ENCODE results near the gene FILIP1L.

FILIP1L gene

GRCh38 chr3:99970198-99970597 is 144.1 kb downstream of the FILIP1L start:
- CTCF ChIA-PET = no interaction called here
- DNase-seq = no peak
- Histone ChIP-seq H3K4me3 (ENCODE audit: control insufficient read depth in 1 of 7, extremely low read depth in 1 of 7, insufficient read depth in 4 of 7, low read depth in 2 of 7, low read length in 6 of 7) (no peak overlapping the region), H3K4me1 (ENCODE audit: control extremely low read depth in 1 of 4, control insufficient read depth in 4 of 4, insufficient read depth in 4 of 4, low read length in 3 of 4) (no peaks in the 10 kb centered on the region), H3K9me3 (ENCODE audit: control extremely low read depth in 1 of 5, control insufficient read depth in 4 of 5, insufficient read depth in 2 of 5, low read depth in 1 of 5, low read length in 4 of 5) (no peaks in the 10 kb centered on the region), H3K27me3 (replicated peaks in 2 of 5; ENCODE audit: control insufficient read depth in 4 of 5, insufficient read depth in 5 of 5, low read length in 4 of 5) (no peaks in the 10 kb centered on the region), H3K36me3 (ENCODE audit: control insufficient read depth in 4 of 4, insufficient read depth in 4 of 4, low read length in 3 of 4) (no peaks in the 10 kb centered on the region), H3K27ac (ENCODE audit: insufficient read depth in 1 of 2, low read depth in 1 of 2, low read length in 2 of 2, poor library complexity in 1 of 2, severe bottlenecking in 2 of 2) (no peak overlapping the region)
- WGBS (ENCODE audit: insufficient coverage) = no CpG with 5 or more reads among the region's 1 CpG
- POLR2A ChIA-PET = no interaction called here

- CTCF ChIA-PET = no interaction called here
- no peaks in the 10 kb centered on the region for H3K36me3 ChIP-seq (ENCODE audit: control insufficient read depth in 4 of 4, insufficient read depth in 4 of 4, low read length in 3 of 4)
- no peak overlapping the region for H3K4me3 ChIP-seq (ENCODE audit: control insufficient read depth in 1 of 7, extremely low read depth in 1 of 7, insufficient read depth in 4 of 7, low read depth in 2 of 7, low read length in 6 of 7)
- no peak for DNase-seq
- 94% methylated on average over 3 of the region's 3 CpGs for WGBS (ENCODE audit: insufficient coverage)
- POLR2A ChIA-PET = no interaction called here
- H3K4me1 ChIP-seq (ENCODE audit: control extremely low read depth in 1 of 4, control insufficient read depth in 4 of 4, insufficient read depth in 4 of 4, low read length in 3 of 4) = no peaks in the 10 kb centered on the region
- no peaks in the 10 kb centered on the region for H3K9me3 ChIP-seq (ENCODE audit: control extremely low read depth in 1 of 5, control insufficient read depth in 4 of 5, insufficient read depth in 2 of 5, low read depth in 1 of 5, low read length in 4 of 5)
- H3K27me3 ChIP-seq (replicated peaks in 2 of 5; ENCODE audit: control insufficient read depth in 4 of 5, insufficient read depth in 5 of 5, low read length in 4 of 5) = no peaks in the 10 kb centered on the region
- no peak overlapping the region for H3K27ac ChIP-seq (ENCODE audit: insufficient read depth in 1 of 2, low read depth in 1 of 2, low read length in 2 of 2, poor library complexity in 1 of 2, severe bottlenecking in 2 of 2)
These were observed 145.2 kb downstream of the FILIP1L start for GRCh38 chr3:99969136-99969535.

- ChIA-PET CTCF (interaction anchor here (1.2 kb wide), 1 partner anchor 11 kb away, joined by 3 read pairs; no protein-coding TSS in a partner anchor), POLR2A (no interaction called here)
- no peaks in the 10 kb centered on the region for H3K9me3 ChIP-seq (ENCODE audit: control extremely low read depth in 1 of 5, control insufficient read depth in 4 of 5, insufficient read depth in 2 of 5, low read depth in 1 of 5, low read length in 4 of 5)
- no peaks in the 10 kb centered on the region for H3K4me1 ChIP-seq (ENCODE audit: control extremely low read depth in 1 of 4, control insufficient read depth in 4 of 4, insufficient read depth in 4 of 4, low read length in 3 of 4)
- WGBS (ENCODE audit: insufficient coverage) = 100% methylated on average over 2 of the region's 2 CpGs
- H3K4me3 ChIP-seq (ENCODE audit: control insufficient read depth in 1 of 7, extremely low read depth in 1 of 7, insufficient read depth in 4 of 7, low read depth in 2 of 7, low read length in 6 of 7) = no peak overlapping the region
- H3K36me3 ChIP-seq (ENCODE audit: control insufficient read depth in 4 of 4, insufficient read depth in 4 of 4, low read length in 3 of 4) = no peaks in the 10 kb centered on the region
- no peaks in the 10 kb centered on the region for H3K27me3 ChIP-seq (replicated peaks in 2 of 5; ENCODE audit: control insufficient read depth in 4 of 5, insufficient read depth in 5 of 5, low read length in 4 of 5)
- no peak overlapping the region for H3K27ac ChIP-seq (ENCODE audit: insufficient read depth in 1 of 2, low read depth in 1 of 2, low read length in 2 of 2, poor library complexity in 1 of 2, severe bottlenecking in 2 of 2)
- no peak for DNase-seq
These were observed 146.5 kb downstream of the FILIP1L start for GRCh38 chr3:99967796-99968195.

GRCh38 chr3:99966662-99967416 is 147.5 kb downstream of the FILIP1L start:
- Histone ChIP-seq H3K4me1 (ENCODE audit: control extremely low read depth in 1 of 4, control insufficient read depth in 4 of 4, insufficient read depth in 4 of 4, low read length in 3 of 4) (peaks cover 0 to 2% (median 0%) of the 10 kb centered on the region in 4 experiments), H3K36me3 (ENCODE audit: control insufficient read depth in 4 of 4, insufficient read depth in 4 of 4, low read length in 3 of 4) (no peaks in the 10 kb centered on the region), H3K27ac (ENCODE audit: insufficient read depth in 1 of 2, low read depth in 1 of 2, low read length in 2 of 2, poor library complexity in 1 of 2, severe bottlenecking in 2 of 2) (no peak overlapping the region), H3K4me3 (ENCODE audit: control insufficient read depth in 1 of 7, extremely low read depth in 1 of 7, insufficient read depth in 4 of 7, low read depth in 2 of 7, low read length in 6 of 7) (no peak overlapping the region), H3K9me3 (ENCODE audit: control extremely low read depth in 1 of 5, control insufficient read depth in 4 of 5, insufficient read depth in 2 of 5, low read depth in 1 of 5, low read length in 4 of 5) (no peaks in the 10 kb centered on the region), H3K27me3 (replicated peaks in 2 of 5; ENCODE audit: control insufficient read depth in 4 of 5, insufficient read depth in 5 of 5, low read length in 4 of 5) (no peaks in the 10 kb centered on the region)
- ChIA-PET POLR2A (no interaction called here), CTCF (interaction anchor here (1.2 kb wide), 1 partner anchor 10 kb away, joined by 3 read pairs; no protein-coding TSS in a partner anchor)
- DNase-seq = no peak
- WGBS (ENCODE audit: insufficient coverage) = 96% methylated on average over 7 of the region's 7 CpGs

- Histone ChIP-seq H3K27ac (ENCODE audit: insufficient read depth in 1 of 2, low read depth in 1 of 2, low read length in 2 of 2, poor library complexity in 1 of 2, severe bottlenecking in 2 of 2) (no peak overlapping the region), H3K27me3 (replicated peaks in 2 of 5; ENCODE audit: control insufficient read depth in 4 of 5, insufficient read depth in 5 of 5, low read length in 4 of 5) (no peaks in the 10 kb centered on the region), H3K9me3 (ENCODE audit: control extremely low read depth in 1 of 5, control insufficient read depth in 4 of 5, insufficient read depth in 2 of 5, low read depth in 1 of 5, low read length in 4 of 5) (no peaks in the 10 kb centered on the region), H3K4me1 (ENCODE audit: control extremely low read depth in 1 of 4, control insufficient read depth in 4 of 4, insufficient read depth in 4 of 4, low read length in 3 of 4) (peaks cover 0 to 3% (median 0%) of the 10 kb centered on the region in 4 experiments), H3K36me3 (ENCODE audit: control insufficient read depth in 4 of 4, insufficient read depth in 4 of 4, low read length in 3 of 4) (no peaks in the 10 kb centered on the region), H3K4me3 (ENCODE audit: control insufficient read depth in 1 of 7, extremely low read depth in 1 of 7, insufficient read depth in 4 of 7, low read depth in 2 of 7, low read length in 6 of 7) (no peak overlapping the region)
- WGBS (ENCODE audit: insufficient coverage) = 100% methylated on average over 3 of the region's 3 CpGs
- POLR2A ChIA-PET = no interaction called here
- CTCF ChIA-PET = no interaction called here
- no peak for DNase-seq
These were observed 148.5 kb downstream of the FILIP1L start for GRCh38 chr3:99965681-99966408.

GRCh38 chr3:99965077-99965476 is 149.2 kb downstream of the FILIP1L start:
- Histone ChIP-seq H3K4me1 (ENCODE audit: control extremely low read depth in 1 of 4, control insufficient read depth in 4 of 4, insufficient read depth in 4 of 4, low read length in 3 of 4) (peaks cover 0 to 3% (median 0%) of the 10 kb centered on the region in 4 experiments), H3K27ac (ENCODE audit: insufficient read depth in 1 of 2, low read depth in 1 of 2, low read length in 2 of 2, poor library complexity in 1 of 2, severe bottlenecking in 2 of 2) (no peak overlapping the region), H3K36me3 (ENCODE audit: control insufficient read depth in 4 of 4, insufficient read depth in 4 of 4, low read length in 3 of 4) (no peaks in the 10 kb centered on the region), H3K4me3 (ENCODE audit: control insufficient read depth in 1 of 7, extremely low read depth in 1 of 7, insufficient read depth in 4 of 7, low read depth in 2 of 7, low read length in 6 of 7) (no peak overlapping the region), H3K9me3 (ENCODE audit: control extremely low read depth in 1 of 5, control insufficient read depth in 4 of 5, insufficient read depth in 2 of 5, low read depth in 1 of 5, low read length in 4 of 5) (no peaks in the 10 kb centered on the region), H3K27me3 (replicated peaks in 2 of 5; ENCODE audit: control insufficient read depth in 4 of 5, insufficient read depth in 5 of 5, low read length in 4 of 5) (no peaks in the 10 kb centered on the region)
- ChIA-PET POLR2A (no interaction called here), CTCF (no interaction called here)
- no CpG with 5 or more reads among the region's 1 CpG for WGBS (ENCODE audit: insufficient coverage)
- DNase-seq = no peak

- 100% methylated on average over 1 of the region's 2 CpGs for WGBS (ENCODE audit: insufficient coverage)
- H3K9me3 ChIP-seq (ENCODE audit: control extremely low read depth in 1 of 5, control insufficient read depth in 4 of 5, insufficient read depth in 2 of 5, low read depth in 1 of 5, low read length in 4 of 5) = no peaks in the 10 kb centered on the region
- ChIA-PET POLR2A (no interaction called here), CTCF (no interaction called here)
- peaks cover 0 to 4% (median 0%) of the 10 kb centered on the region in 4 experiments for H3K4me1 ChIP-seq (ENCODE audit: control extremely low read depth in 1 of 4, control insufficient read depth in 4 of 4, insufficient read depth in 4 of 4, low read length in 3 of 4)
- H3K4me3 ChIP-seq (ENCODE audit: control insufficient read depth in 1 of 7, extremely low read depth in 1 of 7, insufficient read depth in 4 of 7, low read depth in 2 of 7, low read length in 6 of 7) = no peak overlapping the region
- H3K27ac ChIP-seq (ENCODE audit: insufficient read depth in 1 of 2, low read depth in 1 of 2, low read length in 2 of 2, poor library complexity in 1 of 2, severe bottlenecking in 2 of 2) = no peak overlapping the region
- no peaks in the 10 kb centered on the region for H3K27me3 ChIP-seq (replicated peaks in 2 of 5; ENCODE audit: control insufficient read depth in 4 of 5, insufficient read depth in 5 of 5, low read length in 4 of 5)
- no peaks in the 10 kb centered on the region for H3K36me3 ChIP-seq (ENCODE audit: control insufficient read depth in 4 of 4, insufficient read depth in 4 of 4, low read length in 3 of 4)
- DNase-seq = no peak
These were observed 151.6 kb downstream of the FILIP1L start for GRCh38 chr3:99962703-99963102.

Data from common myeloid progenitor, CD34-positive (primary cell).